SK-MEL-5 (cell line): ENCODE results near the gene SLC38A6. TPM values are rescaled to one million over a fixed set of nuclear protein-coding genes. Genes with fewer than 3 reads are reported as not detected.

Experiments
- DNase-seq: peaks from one replicate; pipeline ENCODE4 v3.0.0-alpha.2; 2016; ENCODE audit warnings: low read depth, low spot score
- in situ Hi-C: cut with HindIII; loops from 2 replicates; pipeline ENCODE4 v1.10.0; 2016; ENCODE audit warnings: low sequenced_read_pairs, high pct_unique_total_duplicates, low pct_unique_long_range_greater_than_20kb
- total RNA-seq: library from RNA; depleted of rRNA; stranded (reverse); fragments of >200 nt; shearing (Covaris generic); gene quantifications from 2 replicates; pipeline ENCODE4 v1.2.3, GENCODE V29; 2014

Gene SLC38A6
- total RNA-seq, 1 experiment from 2014 or later: 32.0 TPM

GRCh38 chr14:60972295-60972694, 8.8 kb upstream of the SLC38A6 start:
- in situ Hi-C loops: no loop called here

GRCh38 chr14:60973070-60973469, 8.0 kb upstream of the SLC38A6 start:
- DNase-seq: no peak
- in situ Hi-C loops: no loop called here

More at GRCh38 chr14:60972295-60972694, 8.8 kb upstream of the SLC38A6 start:
- DNase-seq: no peak

GRCh38 chr14:60974090-60974651, 6.9 kb upstream of the SLC38A6 start:
- in situ Hi-C loops: no loop called here

GRCh38 chr14:60975551-60975950, 5.5 kb upstream of the SLC38A6 start:
- DNase-seq: no peak
- in situ Hi-C loops: no loop called here

More at GRCh38 chr14:60974090-60974651, 6.9 kb upstream of the SLC38A6 start:
- no peak for DNase-seq

- in situ Hi-C loops: no loop called here
- no peak for DNase-seq
Observed at GRCh38 chr14:60977847-60978246, 3.2 kb upstream of the SLC38A6 start.

- peak; percentile 57 for DNase-seq
- in situ Hi-C loops: no loop called here
Observed at GRCh38 chr14:60981633-60982455, 799 bp downstream of the SLC38A6 start.

GRCh38 chr14:60984196-60984595, 3.2 kb downstream of the SLC38A6 start:
- in situ Hi-C loops: no loop called here
- no peak for DNase-seq

GRCh38 chr14:60986500-60986899, 5.5 kb downstream of the SLC38A6 start:
- no peak for DNase-seq
- in situ Hi-C loops: no loop called here

- in situ Hi-C loops: no loop called here
- no peak for DNase-seq
Observed at GRCh38 chr14:60989599-60989998, 8.6 kb downstream of the SLC38A6 start.

GRCh38 chr14:60998617-60999016, 17.6 kb downstream of the SLC38A6 start:
- in situ Hi-C loops: no loop called here
- DNase-seq: no peak

GRCh38 chr14:60999536-60999935, 18.5 kb downstream of the SLC38A6 start:
- in situ Hi-C loops: no loop called here
- DNase-seq: no peak

GRCh38 chr14:61003571-61003970, 22.5 kb downstream of the SLC38A6 start:
- no peak for DNase-seq
- in situ Hi-C loops: no loop called here

- in situ Hi-C loops: no loop called here
- no peak for DNase-seq
Observed at GRCh38 chr14:61019537-61019936, 38.5 kb downstream of the SLC38A6 start.

GRCh38 chr14:61025251-61026223, 44.5 kb downstream of the SLC38A6 start:
- in situ Hi-C loops: no loop called here
- DNase-seq: peak; percentile 79

GRCh38 chr14:61026526-61026925, 45.5 kb downstream of the SLC38A6 start:
- no peak for DNase-seq
- in situ Hi-C loops: no loop called here

GRCh38 chr14:61031026-61031425, 50.0 kb downstream of the SLC38A6 start:
- no peak for DNase-seq
- in situ Hi-C loops: no loop called here

GRCh38 chr14:61033054-61033453, 52.0 kb downstream of the SLC38A6 start:
- no peak for DNase-seq
- in situ Hi-C loops: no loop called here

- no peak for DNase-seq
- in situ Hi-C loops: no loop called here
Observed at GRCh38 chr14:61033855-61034254, 52.8 kb downstream of the SLC38A6 start.
